Heart left ventricle (tissue), 13 donors: Measurements from ENCODE around the gene NAPSA.

ENCODE experiments used
- CTCF ChIP-seq, 12 donors: fragments of 200-600 bp; sonication (generic) in 4 of 12; IDR thresholded peaks; one replicate each; pipeline versions ENCODE4 v1.5.0 to v1.8.0; 2018 to 2022; ENCODE audit warnings: antibody characterized with exemption in 12 of 12, mild to moderate bottlenecking in 5 of 12
- POLR2A ChIP-seq, 2 donors: fragments of 450-650 bp; IDR thresholded peaks; one replicate each; pipeline ENCODE4 v1.6.1; 2017; ENCODE audit warnings: antibody characterized with exemption in 2 of 2, mild to moderate bottlenecking in 2 of 2, moderate library complexity in 2 of 2
- donor health status: ischemic (EF 13 %, LVEDD 7.1; RV severe dilation, severe dysfunction).
- donor health status: DM: no; HTN: yes; CAD: no.
- donor health status: DM: no; HTN: no; CAD: no.
- donor health status: ischemic (EF 25% LVEDD 6.9; RV normal size, moderate dysfunction).
- donor health status: ischemic (EF 25% LVEDD 5.7; RV mildly dilated, moderate dysfunction).
- donor health status: ischemic (EF 35%, LVEDD 5.7; RV mildly dilated, moderate dysfunction).
- donor health status: nonischemic (EF 11% LVEDD 7.7; RV severe dilation, severe dysfunction).
- donor health status: DM: yes; HTN: yes; CAD: no.
- donor health status: PGD.
- donor health status: ischemic (EF 29% LVEDD 5.4; RV normal size, mild dysfunction).
- donor health status: nonischemic (EF 23%, LVEDD 6.1; RV moderate dilation, normal function).

- TF ChIP-seq CTCF (IDR thresholded peaks at IDR 0.05) (no peak), POLR2A (IDR thresholded peaks at IDR 0.05) (no peak)
Measured at GRCh38 chr19:50331994-50332243, 33.5 kb downstream of the NAPSA start.
